Measurements from ENCODE around the gene FUT7.

Gene FUT7

DNA sequence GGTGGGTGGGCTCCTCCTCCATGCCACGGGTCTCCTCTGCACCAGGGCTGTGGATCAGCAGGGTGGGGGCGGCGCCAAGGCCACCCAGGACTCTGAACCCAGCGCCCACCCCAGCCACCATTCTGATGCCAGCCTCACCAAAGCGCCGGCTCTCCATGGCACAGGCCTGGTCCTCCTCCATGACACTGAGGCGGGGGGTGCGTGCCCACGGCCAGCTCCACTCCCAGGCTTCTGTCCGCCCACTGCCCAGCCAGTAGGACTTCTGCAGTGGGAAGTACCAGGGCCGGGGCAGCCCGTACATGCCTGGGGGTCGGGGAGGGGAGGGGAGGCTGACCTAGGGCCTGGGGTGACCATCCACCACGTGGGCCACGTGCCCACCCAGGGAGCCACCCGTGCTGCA lies 15.5 kb downstream of the FUT7 start:
- Histone ChIP-seq H3K9me3 (ENCODE audit: control insufficient read depth, insufficient read depth, low read depth, low read length) (no peaks in the 10 kb centered on the region), H3K27ac (ENCODE audit: extremely low read depth, low read depth, low read length) (no peak overlapping the region), H3K36me3 (ENCODE audit: control insufficient read depth in 2 of 2, insufficient read depth in 1 of 2, low read length in 2 of 2) (peaks cover 0 to 58% of the 10 kb centered on the region in 2 experiments; a peak in 1 of 3 replicates), H3K4me3 (ENCODE audit: low read depth, low read length) (no peak overlapping the region), H3K4me1 (ENCODE audit: control insufficient read depth, insufficient read depth, low read length) (no peaks in the 10 kb centered on the region)
- ChIA-PET POLR2A (no interaction called here), CTCF (interaction anchor here (0.6 to 1.8 kb wide), 3 partner anchors 13 to 106 kb away, joined by 3 to 4 read pairs (median 3); no protein-coding TSS in a partner anchor)
- TF ChIP-seq ZNF18 (tag by site-specific recombination; IDR thresholded peaks at IDR 0.05) (no peak), ZFHX2 (tag by site-specific recombination; conservative IDR thresholded peaks at IDR 0.05) (peak; percentile 37; the same call in 1 of the 2 replicates)

DNA sequence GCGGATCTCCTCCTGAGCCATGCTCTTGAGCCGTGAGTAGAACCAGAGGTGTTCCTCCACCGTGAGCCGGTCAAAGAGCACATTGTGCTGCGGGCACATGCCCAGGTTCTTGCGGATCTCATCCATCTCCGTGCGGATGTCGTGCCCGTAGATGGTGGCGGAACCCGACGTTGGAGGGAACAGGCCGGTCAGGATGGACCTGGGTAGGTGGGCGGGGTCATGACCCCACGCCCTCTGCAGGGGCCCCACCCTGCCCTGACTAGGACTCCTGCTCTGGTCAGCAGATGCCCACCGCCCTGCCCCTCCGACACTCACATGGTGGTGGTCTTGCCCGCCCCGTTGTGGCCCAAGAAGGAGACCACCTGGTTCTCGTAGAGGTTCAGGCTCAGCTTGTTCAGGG lies 15.9 kb downstream of the FUT7 start:
- Histone ChIP-seq H3K27ac (ENCODE audit: extremely low read depth, low read depth, low read length) (no peak overlapping the region), H3K36me3 (ENCODE audit: control insufficient read depth in 2 of 2, insufficient read depth in 1 of 2, low read length in 2 of 2) (peaks cover 0 to 59% of the 10 kb centered on the region in 2 experiments; a peak in 1 of 3 replicates), H3K4me3 (ENCODE audit: low read depth, low read length) (no peak overlapping the region), H3K9me3 (ENCODE audit: control insufficient read depth, insufficient read depth, low read depth, low read length) (no peaks in the 10 kb centered on the region), H3K4me1 (ENCODE audit: control insufficient read depth, insufficient read depth, low read length) (no peaks in the 10 kb centered on the region)
- TF ChIP-seq ZSCAN16 (tag by site-specific recombination; IDR thresholded peaks at IDR 0.05) (no peak), KLF1 (tag by site-specific recombination; IDR thresholded peaks at IDR 0.05) (peak; percentile 65; the same call in 1 of the 2 replicates), TCF7L2 (IDR thresholded peaks at IDR 0.05; ENCODE audit: borderline replicate concordance, low read depth, low read length) (no peak), ZNF341 (tag by site-specific recombination; IDR thresholded peaks at IDR 0.05; ENCODE audit: low read depth) (no peak), KLF8 (tag by site-specific recombination; IDR thresholded peaks at IDR 0.05) (0 out of 2 replicates have a peak, but pooled peaks have one; percentile 16), ZNF645 (tag by site-specific recombination; IDR thresholded peaks at IDR 0.05) (no peak), ZNF621 (tag by site-specific recombination; IDR thresholded peaks at IDR 0.05) (no peak)
- TF ChIP-seq, protein P1, sequence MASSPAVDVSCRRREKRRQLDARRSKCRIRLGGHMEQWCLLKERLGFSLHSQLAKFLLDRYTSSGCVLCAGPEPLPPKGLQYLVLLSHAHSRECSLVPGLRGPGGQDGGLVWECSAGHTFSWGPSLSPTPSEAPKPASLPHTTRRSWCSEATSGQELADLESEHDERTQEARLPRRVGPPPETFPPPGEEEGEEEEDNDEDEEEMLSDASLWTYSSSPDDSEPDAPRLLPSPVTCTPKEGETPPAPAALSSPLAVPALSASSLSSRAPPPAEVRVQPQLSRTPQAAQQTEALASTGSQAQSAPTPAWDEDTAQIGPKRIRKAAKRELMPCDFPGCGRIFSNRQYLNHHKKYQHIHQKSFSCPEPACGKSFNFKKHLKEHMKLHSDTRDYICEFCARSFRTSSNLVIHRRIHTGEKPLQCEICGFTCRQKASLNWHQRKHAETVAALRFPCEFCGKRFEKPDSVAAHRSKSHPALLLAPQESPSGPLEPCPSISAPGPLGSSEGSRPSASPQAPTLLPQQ (tag by site-specific recombination; IDR thresholded peaks at IDR 0.05) = no peak
- CTCF ChIA-PET = interaction anchor here (0.6 to 1.8 kb wide), 4 partner anchors 10 to 105 kb away, joined by 3 to 6 read pairs (median 4); no protein-coding TSS in a partner anchor
- POLR2A ChIA-PET = no interaction called here

- peaks cover 0 to 58% of the 10 kb centered on the region in 2 experiments; a peak in 1 of 3 replicates for H3K36me3 ChIP-seq (ENCODE audit: control insufficient read depth in 2 of 2, insufficient read depth in 1 of 2, low read length in 2 of 2)
- no peaks in the 10 kb centered on the region for H3K9me3 ChIP-seq (ENCODE audit: control insufficient read depth, insufficient read depth, low read depth, low read length)
- no peaks in the 10 kb centered on the region for H3K4me1 ChIP-seq (ENCODE audit: control insufficient read depth, insufficient read depth, low read length)
- H3K27ac ChIP-seq (ENCODE audit: extremely low read depth, low read depth, low read length) = no peak overlapping the region
- CTCF ChIA-PET = interaction anchor here (0.6 to 1.8 kb wide), 4 partner anchors 11 to 105 kb away, joined by 3 to 6 read pairs (median 4); no protein-coding TSS in a partner anchor
- POLR2A ChIA-PET = interaction anchor here (1.0 kb wide), 1 partner anchor 19 kb away, joined by 4 read pairs; the partner anchor contains the start of gene CLIC3
- TF ChIP-seq ZNF10 (tag by site-specific recombination; IDR thresholded peaks at IDR 0.05) (no peak), PRDM4 (tag by site-specific recombination; IDR thresholded peaks at IDR 0.05) (no peak), YY2 (tag by site-specific recombination; IDR thresholded peaks at IDR 0.05) (no peak), ZFHX2 (tag by site-specific recombination; conservative IDR thresholded peaks at IDR 0.05) (peak; percentile 49), PBX3 (CRISPR knock-in tag; IDR thresholded peaks at IDR 0.05) (no peak)
- no peak overlapping the region for H3K4me3 ChIP-seq (ENCODE audit: low read depth, low read length)
These were observed 16.4 kb downstream of the FUT7 start for GRCh38 chr9:137015540-137015930.

Measured in HEK293 (cell line).